ENCODE results near the gene C16orf90. TPM values are rescaled to one million over a fixed set of nuclear protein-coding genes. Genes with fewer than 3 reads are reported as not detected.

C16orf90 gene
- total and polyA plus RNA-seq, 7 donors, result not detected

DNA sequence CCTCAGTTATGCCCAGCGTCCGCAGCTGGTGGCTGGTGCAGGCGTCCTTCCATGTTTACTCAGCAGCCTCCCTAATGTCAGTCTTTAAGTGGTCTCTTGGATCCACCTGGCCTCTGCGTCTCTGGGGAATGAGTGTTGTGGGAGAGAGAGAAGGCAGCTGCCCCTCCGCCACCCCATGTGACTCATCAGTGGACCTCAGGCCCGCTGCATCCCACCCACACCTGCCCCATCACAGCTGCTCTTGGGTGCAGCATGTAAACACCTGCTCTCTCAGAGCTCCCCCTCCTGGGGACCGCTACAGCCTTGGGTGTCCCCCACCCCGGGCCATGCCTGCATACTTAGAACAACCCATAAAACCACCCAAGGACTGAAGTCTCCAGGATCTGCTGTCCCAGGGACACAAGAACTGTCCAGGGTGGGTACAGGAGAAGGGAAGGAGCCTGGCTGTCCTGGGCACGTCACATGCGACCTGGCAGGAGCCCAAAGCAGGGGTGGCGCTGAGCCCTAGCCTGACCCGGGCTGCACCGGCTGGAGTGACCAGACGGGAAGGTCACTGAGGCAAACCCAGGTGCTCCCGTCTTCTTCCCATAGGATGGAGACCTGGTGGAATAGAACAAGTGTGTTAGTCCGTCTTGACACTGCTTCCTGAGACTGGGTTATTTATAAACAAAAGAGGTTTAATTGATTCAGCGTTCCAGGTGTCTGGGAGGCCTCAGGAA is 4.2 kb downstream of the C16orf90 start:
- H3K27me3 ChIP-seq (ENCODE audit: insufficient read depth in 3 of 3, low read length in 2 of 3), result no peaks in the 10 kb centered on the region
- intact Hi-C loops (cut with DNase I), result loop anchor here in 1 of 2 donors (10.0 kb wide), 1 partner anchor 226 kb away; no protein-coding TSS in a partner anchor
- H3K4me1 ChIP-seq, result peaks cover 11% of the 10 kb centered on the region
- TF ChIP-seq, protein P1, sequence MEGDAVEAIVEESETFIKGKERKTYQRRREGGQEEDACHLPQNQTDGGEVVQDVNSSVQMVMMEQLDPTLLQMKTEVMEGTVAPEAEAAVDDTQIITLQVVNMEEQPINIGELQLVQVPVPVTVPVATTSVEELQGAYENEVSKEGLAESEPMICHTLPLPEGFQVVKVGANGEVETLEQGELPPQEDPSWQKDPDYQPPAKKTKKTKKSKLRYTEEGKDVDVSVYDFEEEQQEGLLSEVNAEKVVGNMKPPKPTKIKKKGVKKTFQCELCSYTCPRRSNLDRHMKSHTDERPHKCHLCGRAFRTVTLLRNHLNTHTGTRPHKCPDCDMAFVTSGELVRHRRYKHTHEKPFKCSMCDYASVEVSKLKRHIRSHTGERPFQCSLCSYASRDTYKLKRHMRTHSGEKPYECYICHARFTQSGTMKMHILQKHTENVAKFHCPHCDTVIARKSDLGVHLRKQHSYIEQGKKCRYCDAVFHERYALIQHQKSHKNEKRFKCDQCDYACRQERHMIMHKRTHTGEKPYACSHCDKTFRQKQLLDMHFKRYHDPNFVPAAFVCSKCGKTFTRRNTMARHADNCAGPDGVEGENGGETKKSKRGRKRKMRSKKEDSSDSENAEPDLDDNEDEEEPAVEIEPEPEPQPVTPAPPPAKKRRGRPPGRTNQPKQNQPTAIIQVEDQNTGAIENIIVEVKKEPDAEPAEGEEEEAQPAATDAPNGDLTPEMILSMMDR (IDR thresholded peaks at IDR 0.05), result no peak
- WGBS, 3 donors, result 20 to 30% (median 26%) methylated on average over 17 of the region's 17 CpGs
- no peak overlapping the region for H3K4me3 ChIP-seq
- peak in 3 of 4 donors; percentile 31 to 42 (median 42) for ATAC-seq
- H3K27ac ChIP-seq, result no peak overlapping the region
- DNase-seq, result no peak
- H3K9me3 ChIP-seq, result no peaks in the 10 kb centered on the region
- peaks cover 0 to 15% of the 10 kb centered on the region in 2 donors for H3K36me3 ChIP-seq (ENCODE audit: insufficient read depth in 1 of 2, low read depth in 1 of 2)

DNA sequence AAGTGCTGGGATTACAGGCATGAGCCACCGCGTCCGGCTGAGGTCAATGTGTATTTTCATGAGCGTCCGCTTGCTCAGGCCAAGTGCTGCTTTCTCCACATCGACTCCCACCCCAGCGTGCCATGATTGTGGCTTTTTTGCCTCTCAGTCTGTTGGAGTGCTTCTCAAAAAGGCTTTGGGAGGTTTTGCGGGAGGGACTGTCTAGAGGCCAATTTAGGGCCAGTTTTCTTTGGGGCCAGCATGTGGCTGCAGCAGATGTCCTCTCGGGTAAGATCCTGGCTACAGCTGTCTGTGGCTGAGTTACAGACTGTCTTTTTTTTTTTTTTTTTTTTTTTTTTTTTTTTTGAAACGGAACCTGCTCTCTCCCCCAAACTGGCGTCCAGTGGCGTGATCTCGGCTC is 6.5 kb downstream of the C16orf90 start:
- no peak for ATAC-seq
- TF ChIP-seq, protein P1 (IDR thresholded peaks at IDR 0.05), result no peak
- no peak overlapping the region for H3K4me3 ChIP-seq
- H3K4me1 ChIP-seq, result peaks cover 11% of the 10 kb centered on the region
- peaks cover 13 to 38% of the 10 kb centered on the region in 2 donors for H3K36me3 ChIP-seq (ENCODE audit: insufficient read depth in 1 of 2, low read depth in 1 of 2)
- H3K9me3 ChIP-seq, result no peaks in the 10 kb centered on the region
- no peak overlapping the region for H3K27ac ChIP-seq
- 42 to 66% (median 49%) methylated on average over 9 to 10 of the region's 13 CpGs for WGBS, 3 donors
- H3K27me3 ChIP-seq (ENCODE audit: insufficient read depth in 3 of 3, low read length in 2 of 3), result no peaks in the 10 kb centered on the region
- no peak for DNase-seq
- intact Hi-C loops (cut with DNase I), result no loop called here

DNA sequence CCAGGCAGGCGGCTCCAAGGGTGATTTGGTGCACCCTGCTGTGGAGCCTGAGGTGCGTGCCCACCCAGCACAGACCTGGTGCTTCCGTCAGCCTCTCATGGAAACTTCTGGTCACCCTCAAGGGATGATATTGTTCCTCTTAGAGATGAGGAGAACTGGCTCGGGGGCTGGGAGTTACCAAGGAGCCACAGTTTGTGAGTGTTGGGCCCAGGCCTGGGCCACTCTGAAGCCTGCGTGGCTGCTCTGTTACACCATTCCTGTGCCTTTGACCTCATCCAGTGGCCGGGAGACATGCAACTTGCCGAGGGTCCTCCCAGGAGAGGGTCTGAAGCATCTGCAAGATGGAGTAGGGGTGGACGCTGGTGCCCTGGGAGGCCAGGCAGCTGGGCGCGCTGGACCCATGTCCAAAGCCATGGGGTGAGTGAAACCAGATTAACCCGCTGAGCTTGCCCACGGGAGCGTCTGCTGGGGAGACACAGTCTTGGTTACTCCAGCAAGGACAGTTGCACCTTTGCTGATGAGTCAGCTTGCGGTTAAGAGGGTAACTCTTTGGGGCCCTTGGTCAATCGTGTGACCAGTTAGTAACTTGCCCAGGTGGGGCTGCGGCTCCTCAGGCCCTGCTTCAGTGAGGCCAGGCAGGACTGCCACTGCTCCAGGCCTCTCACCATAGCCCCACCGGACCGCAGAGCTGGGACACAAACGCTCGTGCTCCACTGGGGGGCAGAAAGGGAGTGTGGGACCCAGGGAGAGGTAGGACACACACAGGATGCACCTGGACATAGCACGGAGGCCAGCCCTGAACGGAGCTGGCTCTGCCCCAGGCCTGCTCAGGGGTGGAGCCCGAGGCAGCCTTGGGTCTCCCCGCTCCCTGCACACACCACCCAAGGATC is 7.5 kb downstream of the C16orf90 start:
- H3K4me3 ChIP-seq, result no peak overlapping the region
- no peaks in the 10 kb centered on the region for H3K9me3 ChIP-seq
- no peak for DNase-seq
- peaks cover 9% of the 10 kb centered on the region for H3K4me1 ChIP-seq
- H3K27me3 ChIP-seq (ENCODE audit: insufficient read depth in 3 of 3, low read length in 2 of 3), result no peaks in the 10 kb centered on the region
- WGBS, 3 donors, result 81 to 85% (median 83%) methylated on average over 24 of the region's 24 CpGs
- TF ChIP-seq, protein P1 (IDR thresholded peaks at IDR 0.05), result no peak
- ATAC-seq, result no peak
- no peak overlapping the region for H3K27ac ChIP-seq
- peaks cover 22 to 48% of the 10 kb centered on the region in 2 donors for H3K36me3 ChIP-seq (ENCODE audit: insufficient read depth in 1 of 2, low read depth in 1 of 2)
- intact Hi-C loops (cut with DNase I), result no loop called here

DNA sequence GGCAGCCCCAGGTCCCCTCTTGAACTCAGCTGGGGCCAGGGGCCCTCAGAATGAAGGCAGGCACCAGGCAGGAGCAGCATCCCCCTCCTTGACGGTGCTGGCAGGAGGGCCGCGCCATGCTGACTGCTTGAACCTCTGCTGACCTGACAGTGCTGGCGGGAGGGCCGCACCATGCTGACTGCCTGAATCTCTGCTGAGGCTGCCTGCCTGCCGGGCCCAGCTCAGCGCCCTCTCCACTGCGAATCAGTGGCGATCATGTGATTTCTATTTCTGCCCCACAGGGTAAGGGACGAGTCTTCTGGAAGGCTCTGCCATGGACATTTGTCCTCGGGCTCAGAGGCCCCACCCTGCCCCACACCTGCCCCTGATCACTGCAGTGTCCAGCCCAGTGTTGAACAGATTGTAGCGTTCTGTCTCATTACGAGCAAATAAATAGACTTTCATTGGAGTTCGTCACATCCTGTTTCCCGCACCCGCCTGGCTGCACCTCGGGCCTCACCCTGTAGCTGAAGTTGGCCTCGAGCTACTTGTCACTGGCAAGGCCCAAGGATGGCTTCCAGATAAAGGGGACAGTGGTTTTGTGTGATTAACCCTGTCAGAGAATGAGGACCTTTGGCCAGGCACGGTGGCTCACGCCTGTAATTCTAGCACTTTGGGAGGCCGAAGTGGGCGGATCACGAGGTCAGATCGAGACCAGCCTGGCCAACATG is 8.6 kb downstream of the C16orf90 start:
- no peak for DNase-seq
- WGBS, 3 donors, result 78 to 82% (median 81%) methylated on average over 23 to 24 of the region's 24 CpGs
- no peaks in the 10 kb centered on the region for H3K27me3 ChIP-seq (ENCODE audit: insufficient read depth in 3 of 3, low read length in 2 of 3)
- H3K4me1 ChIP-seq, result peaks cover 11% of the 10 kb centered on the region
- peaks cover 22 to 59% of the 10 kb centered on the region in 2 donors for H3K36me3 ChIP-seq (ENCODE audit: insufficient read depth in 1 of 2, low read depth in 1 of 2)
- peak in 2 of 4 donors; percentile 12 to 13 for ATAC-seq
- no peak overlapping the region for H3K27ac ChIP-seq
- TF ChIP-seq, protein P1 (IDR thresholded peaks at IDR 0.05), result no peak
- H3K9me3 ChIP-seq, result no peaks in the 10 kb centered on the region
- intact Hi-C loops (cut with DNase I), result no loop called here
- H3K4me3 ChIP-seq, result no peak overlapping the region

Data from psoas muscle (tissue), 8 donors.